ENCODE measurements around the gene BARHL2.

DNA sequence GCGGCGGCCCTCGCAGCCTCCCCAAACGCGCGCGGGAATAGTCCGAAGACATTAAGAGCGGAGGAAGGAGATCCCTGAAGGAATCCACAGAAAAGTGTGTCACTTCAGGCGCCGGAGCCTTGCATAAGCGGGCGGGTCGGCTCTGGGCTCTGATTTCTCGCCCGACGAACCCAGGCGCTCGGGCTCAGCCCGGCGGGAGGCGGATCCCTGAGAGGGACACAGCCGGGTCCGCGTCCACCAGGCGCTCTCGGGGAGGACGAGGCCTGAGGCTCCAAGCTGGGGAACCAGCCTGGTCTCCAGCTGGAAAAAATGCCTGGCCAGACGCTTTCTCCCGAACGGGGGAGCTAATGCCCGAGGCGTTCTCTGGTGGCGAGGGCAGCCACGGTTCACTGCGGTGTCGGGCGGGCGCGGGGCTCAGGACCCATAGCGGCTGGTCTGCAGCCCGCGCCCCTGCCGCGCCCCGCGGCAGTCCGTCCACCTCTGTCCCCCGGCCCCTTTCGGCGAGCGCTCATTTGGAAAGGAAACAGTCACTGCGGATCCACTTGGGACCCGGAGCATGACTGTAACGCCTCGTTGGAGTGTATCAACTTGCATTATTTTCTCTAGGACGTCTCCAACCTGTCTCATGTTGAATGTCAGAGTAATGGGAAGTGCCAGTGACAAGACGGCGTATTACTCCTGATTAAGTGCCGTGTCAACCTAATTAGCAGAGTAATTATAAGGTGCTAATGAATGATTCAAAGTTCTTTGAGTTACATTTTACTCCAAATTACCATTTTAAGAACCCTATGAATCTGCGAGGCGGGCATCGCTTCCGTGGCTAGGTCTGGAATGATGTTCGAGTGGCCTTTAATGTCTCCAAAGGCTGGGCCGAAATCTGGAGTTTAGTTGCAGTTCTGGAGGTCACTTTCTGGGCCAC lies 1.6 kb upstream of the BARHL2 start:
- peak; percentile 96 for TF ChIP-seq EZH2 (IDR thresholded peaks at IDR 0.05; ENCODE audit: low read length)
- no peak for TF ChIP-seq CTCF (optimal IDR thresholded peaks at IDR 0.05 in 1 of 3, IDR thresholded peaks at IDR 0.05 in 1 of 3, conservative IDR thresholded peaks at IDR 0.05 in 1 of 3; ENCODE audit: extremely low read depth in 1 of 3, insufficient read depth in 2 of 3, low read length in 3 of 3)

Data from keratinocyte (primary cell).